Measurements from ENCODE around the gene ADD3.

ADD3 gene

GRCh38 chr10:110069502-110069982 is 61.8 kb downstream of the ADD3 start:
- no peak for DNase-seq

DNA sequence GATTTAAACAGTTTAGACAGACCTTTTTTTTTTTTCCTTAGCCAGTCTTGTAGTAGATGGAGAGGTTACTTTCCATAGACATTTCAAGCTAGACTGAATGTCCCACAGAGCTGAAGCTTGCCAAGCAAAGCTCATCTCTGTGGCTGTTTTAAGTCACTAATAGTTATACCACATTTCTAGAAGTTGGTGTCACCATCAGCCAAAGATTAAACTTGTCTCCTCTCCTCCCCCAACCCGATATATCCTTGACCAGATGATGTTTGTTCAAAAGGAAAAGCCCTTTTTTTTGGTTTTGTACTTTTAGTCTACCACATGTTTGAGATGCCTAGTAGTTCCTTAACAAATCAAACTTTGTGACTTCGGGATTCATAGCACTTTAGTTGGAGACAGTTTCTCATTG is 66.1 kb downstream of the ADD3 start:
- no peak for DNase-seq

GRCh38 chr10:110074298-110074697 is 66.5 kb downstream of the ADD3 start:
- DNase-seq = no peak

- no peak for DNase-seq
These were observed 67.2 kb downstream of the ADD3 start for GRCh38 chr10:110074758-110075671.

GRCh38 chr10:110075686-110076085 is 67.9 kb downstream of the ADD3 start:
- no peak for DNase-seq

DNA sequence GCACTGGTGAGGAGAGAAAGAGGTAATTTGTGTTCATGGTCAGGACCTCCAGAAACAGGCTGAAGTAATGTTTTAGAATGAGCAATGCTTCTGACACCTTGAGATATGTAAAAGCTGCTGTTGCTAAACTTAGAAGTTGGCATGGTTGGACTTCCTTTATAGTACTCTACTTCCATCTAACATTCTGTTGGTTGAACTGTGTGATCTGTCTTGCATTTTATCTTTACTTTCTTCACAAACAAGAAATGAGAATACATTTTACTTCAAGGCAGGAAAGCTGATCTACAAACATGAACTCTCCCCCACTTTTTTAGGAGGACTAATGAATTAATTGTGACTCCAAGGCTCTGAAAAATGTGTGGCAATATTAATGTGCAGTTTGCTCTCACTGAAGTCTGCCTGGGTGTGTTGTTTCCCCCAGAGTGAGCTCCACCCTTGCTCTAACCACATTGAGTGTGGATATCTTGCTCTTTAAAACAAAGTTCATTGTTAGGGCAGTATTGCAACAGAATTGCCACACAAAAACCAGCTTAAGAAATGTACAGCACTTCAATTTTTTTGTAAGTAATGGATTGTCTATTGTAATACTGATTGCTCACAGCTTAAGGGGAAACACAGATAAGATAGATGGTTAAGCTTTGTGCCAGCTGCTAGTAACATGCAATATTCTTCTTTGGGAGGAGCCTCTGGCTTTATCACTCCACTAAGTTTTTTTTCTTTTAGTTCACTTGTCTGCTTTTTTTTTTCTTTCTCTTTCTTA is 69.0 kb downstream of the ADD3 start:
- no peak for DNase-seq

DNA sequence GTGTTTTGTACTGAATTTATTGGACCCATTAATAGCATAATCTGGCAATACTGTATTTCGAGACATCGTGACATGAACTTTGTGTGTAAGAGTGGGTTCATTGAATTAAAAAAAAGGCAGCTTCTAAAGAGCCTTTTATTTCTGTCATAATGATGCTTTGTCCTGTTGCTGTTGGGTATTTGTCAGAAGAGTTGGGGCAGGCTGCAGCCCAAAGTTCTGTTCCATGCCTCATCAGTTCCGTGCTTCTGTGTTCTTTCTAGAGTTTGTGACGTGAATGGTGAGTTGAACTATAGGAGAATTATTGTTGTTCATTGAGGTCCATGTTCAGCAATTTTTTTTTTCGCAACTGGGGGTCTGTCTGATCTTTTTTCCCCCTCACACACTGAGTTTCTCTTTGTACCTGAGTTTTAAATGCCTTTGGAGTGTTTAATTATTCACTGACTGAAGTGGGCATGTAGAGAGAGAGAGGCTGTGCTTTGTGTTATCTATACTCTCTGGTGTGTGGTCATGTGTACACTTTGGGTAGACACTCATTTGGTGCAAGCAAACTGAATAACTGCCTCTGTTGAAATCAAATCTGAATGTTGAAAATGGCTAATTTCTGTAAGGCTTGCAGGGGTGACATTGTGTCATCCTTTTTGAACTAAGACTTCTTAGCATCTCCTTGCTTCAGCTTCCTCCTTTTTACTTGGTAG is 69.8 kb downstream of the ADD3 start:
- DNase-seq = no peak

- DNase-seq = no peak
These were observed 70.5 kb downstream of the ADD3 start for GRCh38 chr10:110078317-110078716.

- DNase-seq = no peak
These were observed 74.1 kb downstream of the ADD3 start for GRCh38 chr10:110081911-110082310.

GRCh38 chr10:110083884-110084283 is 76.1 kb downstream of the ADD3 start:
- DNase-seq = no peak

GRCh38 chr10:110087682-110088081 is 79.9 kb downstream of the ADD3 start:
- DNase-seq = no peak

- DNase-seq = no peak
These were observed 80.8 kb downstream of the ADD3 start for GRCh38 chr10:110088367-110089104.

- DNase-seq = no peak
These were observed 84.0 kb downstream of the ADD3 start for GRCh38 chr10:110091830-110092229.

- DNase-seq = no peak
These were observed 85.9 kb downstream of the ADD3 start for GRCh38 chr10:110093722-110094121.

GRCh38 chr10:110094786-110095185 is 87.0 kb downstream of the ADD3 start:
- no peak for DNase-seq

DNA sequence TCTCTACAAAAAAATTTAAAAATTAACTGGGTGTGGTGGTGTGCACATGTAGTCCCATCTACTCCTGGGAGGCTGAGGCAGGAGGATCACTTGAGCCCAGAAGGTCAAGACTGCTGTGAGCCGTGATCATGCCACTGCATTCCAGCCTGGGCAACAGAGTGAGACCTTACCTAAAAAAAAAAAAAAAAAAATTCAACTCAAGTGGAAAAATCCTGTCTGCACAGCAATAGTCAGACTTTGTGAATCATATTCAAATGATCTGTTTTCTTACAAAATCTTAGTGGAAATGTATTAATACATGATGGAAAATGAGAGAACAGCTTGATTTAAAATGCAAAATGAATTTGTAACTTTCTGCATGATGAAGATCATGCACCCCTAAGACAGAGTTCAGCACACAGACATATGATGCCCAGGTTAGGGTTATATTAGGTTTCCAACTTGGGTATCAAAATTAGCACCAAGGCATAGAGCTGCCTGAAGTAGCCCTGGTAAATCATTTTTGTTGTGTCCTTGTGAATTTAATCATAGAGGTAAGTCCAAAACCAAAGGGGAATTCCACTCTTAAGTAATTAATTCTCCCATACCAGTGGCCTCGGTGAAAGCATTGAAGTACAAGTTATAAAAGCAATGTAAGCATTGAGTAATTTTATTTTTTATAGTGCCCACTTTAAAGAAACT is 93.8 kb downstream of the ADD3 start:
- no peak for DNase-seq

DNA sequence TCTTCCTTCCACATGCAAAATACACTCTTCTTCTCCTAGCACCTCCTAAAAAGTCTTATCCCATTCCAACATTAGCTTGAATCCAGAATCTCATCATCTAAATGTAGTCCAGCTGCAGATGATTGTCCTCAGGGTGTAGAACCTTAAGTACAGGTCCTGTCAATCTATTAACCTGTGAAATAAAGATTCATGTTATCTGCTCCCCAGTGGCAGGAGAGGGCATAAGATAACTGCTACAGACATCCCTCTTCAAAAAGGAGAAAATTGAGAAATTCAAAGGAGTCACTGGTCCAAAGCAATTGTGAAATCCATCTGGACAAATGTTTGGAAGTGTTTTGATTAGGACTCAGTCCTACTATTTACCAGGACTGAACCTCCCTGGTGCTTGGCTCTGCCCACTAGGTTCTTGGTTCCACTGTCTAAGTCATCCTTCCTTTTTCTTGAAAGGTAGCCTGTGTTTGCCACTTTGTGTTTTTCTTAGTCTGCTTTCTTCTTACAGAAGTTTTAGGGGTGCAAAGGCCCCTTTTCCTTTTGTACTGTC is 96.2 kb downstream of the ADD3 start:
- no peak for DNase-seq

DNA sequence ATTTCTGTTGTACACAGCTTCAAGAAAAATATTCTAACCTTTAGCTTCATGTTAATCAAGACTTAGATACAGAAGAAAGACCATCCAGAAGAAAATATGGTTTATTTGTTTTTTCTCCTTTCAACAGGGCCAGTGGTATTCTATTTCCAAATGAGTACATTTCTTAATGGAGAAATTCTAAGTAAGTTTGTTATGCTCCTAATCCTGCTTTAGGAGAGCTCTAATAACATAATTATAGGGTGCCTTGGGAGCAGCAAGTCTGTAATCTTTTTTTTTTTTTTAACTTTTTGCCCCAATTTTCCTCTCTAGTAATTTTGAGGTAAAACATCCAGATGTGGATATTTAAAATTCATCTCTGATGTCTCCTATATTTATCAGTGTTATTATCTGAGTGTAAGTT is 98.1 kb downstream of the ADD3 start:
- no peak for DNase-seq

GRCh38 chr10:110107430-110107829 is 99.6 kb downstream of the ADD3 start:
- DNase-seq = no peak

DNA sequence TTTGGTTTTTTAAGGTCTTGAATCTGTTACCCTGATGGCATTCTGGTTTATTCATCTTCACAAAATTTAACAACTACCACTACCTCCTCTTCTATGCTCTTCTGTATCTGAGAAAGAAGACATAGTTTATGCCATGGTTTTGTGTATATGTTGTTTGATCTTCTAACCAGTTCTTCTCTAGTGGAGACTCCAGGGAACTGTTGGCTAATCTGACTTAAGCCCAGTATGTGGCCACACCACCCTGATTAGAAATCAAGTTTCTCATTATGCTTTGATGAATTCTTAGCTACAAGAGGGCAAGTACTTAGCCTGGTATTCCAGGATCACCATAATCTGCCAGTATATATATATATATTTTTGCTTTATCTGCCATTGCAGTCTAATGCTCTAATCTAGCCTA is 100.1 kb downstream of the ADD3 start:
- no peak for DNase-seq

DNA sequence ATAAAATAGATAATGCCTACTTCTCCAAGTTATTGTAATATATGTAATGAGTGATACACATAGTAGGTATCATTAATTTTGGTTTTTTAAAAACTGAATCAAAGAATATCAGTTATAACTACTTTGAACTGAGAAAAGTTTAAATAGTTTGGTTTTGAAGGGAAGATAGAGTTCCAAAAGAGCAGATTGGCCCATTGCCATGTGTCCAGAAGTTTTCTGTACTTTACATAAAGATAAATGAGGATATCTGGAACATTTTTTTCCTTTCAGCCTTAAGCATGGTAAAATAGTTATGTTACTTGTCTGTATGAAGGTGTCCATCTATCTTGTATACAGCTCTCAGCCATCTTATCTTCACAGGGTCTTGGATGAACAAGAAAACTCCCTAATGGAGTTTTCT is 101.7 kb downstream of the ADD3 start:
- DNase-seq = no peak

DNA sequence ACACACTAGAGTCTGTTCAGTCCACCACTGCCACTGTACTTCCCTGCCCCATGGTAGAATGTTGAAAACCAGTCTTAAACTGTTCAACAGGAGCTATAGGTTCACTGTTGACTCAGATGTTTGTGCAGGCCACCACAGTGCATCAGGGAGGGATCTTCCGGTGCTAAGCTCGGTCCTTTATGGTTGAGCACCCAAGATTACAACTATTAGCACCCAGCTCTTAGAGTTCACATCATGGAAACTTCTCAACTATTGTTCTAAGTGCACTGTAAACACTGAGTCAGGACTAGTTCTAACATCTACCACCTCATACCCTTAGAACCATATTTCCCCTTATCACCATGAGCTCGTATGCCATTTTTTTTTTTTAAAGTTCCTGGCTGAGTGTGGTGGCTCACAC is 102.6 kb downstream of the ADD3 start:
- DNase-seq = no peak
